ENCODE results near the gene DUT.

- TF ChIP-seq CTCF (IDR thresholded peaks at IDR 0.05): no peak
- TF ChIP-seq POLR2A (IDR thresholded peaks at IDR 0.05): no peak
Observed at GRCh38 chr15:48371961-48372360, 40.7 kb downstream of the DUT start.
